ENCODE results near the gene PCDHGB3. TPM values are rescaled to one million over a fixed set of nuclear protein-coding genes. Genes with fewer than 3 reads are reported as not detected.

The PCDHGB3 gene
- polyA plus RNA-seq, 1 of the 3 experiments (the other 2 are of a cell fraction) = 0.53 TPM

- no peaks in the 10 kb centered on the region; a peak in 1 of 4 replicates for H3K4me1 ChIP-seq (ENCODE audit: control insufficient read depth in 1 of 2, insufficient read depth in 2 of 2, low read depth in 1 of 2, low read length in 1 of 2)
- no peak for TF ChIP-seq YY1 (IDR thresholded peaks at IDR 0.05; ENCODE audit: low read depth)
- no peak for TF ChIP-seq FOXM1 (IDR thresholded peaks at IDR 0.05; ENCODE audit: low read depth)
- TF ChIP-seq FOSL2 (IDR thresholded peaks at IDR 0.05; ENCODE audit: borderline replicate concordance, low read depth) = no peak
- TF ChIP-seq SIN3A (IDR thresholded peaks at IDR 0.05; ENCODE audit: borderline replicate concordance, low read depth, low read length) = no peak
- no peak for TF ChIP-seq USF2 (IDR thresholded peaks at IDR 0.05; ENCODE audit: borderline replicate concordance, low read depth, low read length)
- TF ChIP-seq CHD2 (IDR thresholded peaks at IDR 0.05; ENCODE audit: low read length, partially characterized antibody) = no peak
- TF ChIP-seq MEF2A (IDR thresholded peaks at IDR 0.05; ENCODE audit: borderline replicate concordance, low read depth) = no peak
- no peak for TF ChIP-seq CTCF (IDR thresholded peaks at IDR 0.05)
- no peak for TF ChIP-seq TAF1 (IDR thresholded peaks at IDR 0.05; ENCODE audit: borderline replicate concordance, low read depth, low read length)
- no peak for TF ChIP-seq SMC3 (IDR thresholded peaks at IDR 0.05; ENCODE audit: low read depth, low read length)
- TF ChIP-seq RCOR1 (IDR thresholded peaks at IDR 0.05; ENCODE audit: low read length) = no peak
- no peak for TF ChIP-seq EP300 (IDR thresholded peaks at IDR 0.05; ENCODE audit: borderline replicate concordance in 1 of 2, low read depth in 1 of 2, low read length in 1 of 2)
- TF ChIP-seq PBX3 (IDR thresholded peaks at IDR 0.05) = no peak
- TF ChIP-seq TEAD4 (IDR thresholded peaks at IDR 0.05; ENCODE audit: borderline replicate concordance, insufficient read depth) = no peak
- no peak for TF ChIP-seq MXI1 (IDR thresholded peaks at IDR 0.05; ENCODE audit: low read depth, low read length)
- no peak for TF ChIP-seq MAX (IDR thresholded peaks at IDR 0.05; ENCODE audit: low read depth)
- TF ChIP-seq EZH2phosphoT487 (IDR thresholded peaks at IDR 0.05; ENCODE audit: borderline replicate concordance, low read depth) = no peak
- no peak for TF ChIP-seq RAD21 (IDR thresholded peaks at IDR 0.05; ENCODE audit: low read length)
- DNase-seq = no peak
- no peaks in the 10 kb centered on the region for H3F3A ChIP-seq (replicated peaks; ENCODE audit: insufficient read depth)
- no peak overlapping the region for H2AFZ ChIP-seq (ENCODE audit: low read depth)
- H4K20me1 ChIP-seq (ENCODE audit: insufficient read depth) = no peaks in the 10 kb centered on the region
- H3K79me2 ChIP-seq (ENCODE audit: insufficient read depth) = 0 out of 2 replicates have a peak, but pooled peaks cover 5% of the 10 kb centered on the region
- WGBS (ENCODE audit: low lambda C conversion rate) = 76% methylated on average over 34 of the region's 43 CpGs
- ChIA-PET CTCF (interaction anchor here (1.6 to 1.7 kb wide), 2 partner anchors 65 to 140 kb away, joined by 3 read pairs; partner anchors contain the start of gene TAF7), POLR2A (no interaction called here)
- peak overlapping the region in 1 of 2 experiments; percentile 3; a peak in 1 of 4 replicates for H3K4me3 ChIP-seq (ENCODE audit: low read depth in 2 of 2, low read length in 1 of 2)
- no peak overlapping the region for H3K4me2 ChIP-seq
- no peak overlapping the region for H3K27ac ChIP-seq (ENCODE audit: low read depth in 2 of 2, low read length in 1 of 2)
- H3K27me3 ChIP-seq (ENCODE audit: insufficient read depth) = no peaks in the 10 kb centered on the region
- H3K9ac ChIP-seq = no peak overlapping the region
- no peaks in the 10 kb centered on the region for H3K9me2 ChIP-seq
- H3K36me3 ChIP-seq (replicated peaks in 1 of 2; ENCODE audit: control insufficient read depth in 1 of 2, insufficient read depth in 2 of 2, low read length in 1 of 2) = peaks cover 0 to 4% of the 10 kb centered on the region in 2 experiments
- 0 out of 2 replicates have a peak, but pooled peaks cover 3% of the 10 kb centered on the region for H3K9me3 ChIP-seq
Observed at GRCh38 chr5:141384471-141385267, 14.6 kb downstream of the PCDHGB3 start.

Measured in SK-N-SH (cell line).